ENCODE data around the gene TLE6. TPM values are rescaled to one million over a fixed set of nuclear protein-coding genes. Genes with fewer than 3 reads are reported as not detected.
A peak's percentile ranks its signal among the peaks of the same experiment; 100 is the strongest.

The TLE6 gene
- total and polyA plus RNA-seq, 2 of the 13 experiments (the other 11 are each of a cell fraction or from before 2014, with no cell fraction given): 0.24 to 5.5 TPM

DNA sequence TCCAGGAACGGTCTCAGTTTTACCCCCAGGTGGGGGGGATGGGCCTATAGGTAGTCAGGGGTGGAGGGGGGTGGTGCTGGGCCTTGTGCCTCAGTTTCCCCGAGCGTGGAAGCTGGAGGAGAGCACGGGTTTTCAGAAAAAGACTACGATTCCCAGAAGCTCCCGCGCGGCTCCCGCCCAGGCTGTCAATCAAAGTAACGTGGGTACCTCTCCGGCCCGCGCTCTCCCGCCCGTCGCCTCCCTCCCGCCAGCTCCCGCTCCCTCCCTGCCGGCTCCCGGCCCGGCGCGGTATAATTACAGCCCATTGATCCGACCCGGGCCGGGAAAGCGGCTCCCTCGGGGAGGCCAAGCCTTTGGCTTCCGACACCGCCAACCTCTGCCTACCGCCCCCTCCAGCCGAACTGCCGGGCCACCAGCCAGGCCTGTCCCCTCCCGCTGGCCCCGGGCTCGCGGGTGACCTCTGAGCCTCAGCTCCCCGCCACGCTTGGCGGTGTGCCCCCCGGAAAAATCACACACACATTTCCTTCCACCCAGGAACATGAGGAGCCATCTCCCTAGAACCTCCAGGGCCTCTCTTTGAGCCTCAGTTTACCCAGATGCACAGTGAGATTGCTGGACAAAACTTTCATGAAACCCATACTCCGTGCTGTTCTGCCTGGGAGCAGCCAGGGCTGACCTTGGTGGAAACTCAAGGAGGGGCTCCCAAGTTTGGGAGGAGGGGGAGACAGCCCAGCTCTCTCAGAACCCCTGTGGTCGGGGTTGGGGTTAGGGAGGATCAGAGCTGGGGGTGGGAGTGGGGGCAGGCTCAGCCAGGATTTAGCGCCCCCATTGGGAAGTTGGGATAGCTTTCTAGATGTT is 59.0 kb downstream of the TLE6 start (continued):
- TF ChIP-seq, protein P1, sequence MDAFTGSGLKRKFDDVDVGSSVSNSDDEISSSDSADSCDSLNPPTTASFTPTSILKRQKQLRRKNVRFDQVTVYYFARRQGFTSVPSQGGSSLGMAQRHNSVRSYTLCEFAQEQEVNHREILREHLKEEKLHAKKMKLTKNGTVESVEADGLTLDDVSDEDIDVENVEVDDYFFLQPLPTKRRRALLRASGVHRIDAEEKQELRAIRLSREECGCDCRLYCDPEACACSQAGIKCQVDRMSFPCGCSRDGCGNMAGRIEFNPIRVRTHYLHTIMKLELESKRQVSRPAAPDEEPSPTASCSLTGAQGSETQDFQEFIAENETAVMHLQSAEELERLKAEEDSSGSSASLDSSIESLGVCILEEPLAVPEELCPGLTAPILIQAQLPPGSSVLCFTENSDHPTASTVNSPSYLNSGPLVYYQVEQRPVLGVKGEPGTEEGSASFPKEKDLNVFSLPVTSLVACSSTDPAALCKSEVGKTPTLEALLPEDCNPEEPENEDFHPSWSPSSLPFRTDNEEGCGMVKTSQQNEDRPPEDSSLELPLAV (CRISPR knock-in tag; conservative IDR thresholded peaks at IDR 0.05; ENCODE audit: low read depth): no peak
- no peak for TF ChIP-seq ZNF251 (CRISPR knock-in tag; IDR thresholded peaks at IDR 0.05)
- TF ChIP-seq HMG20A (CRISPR knock-in tag; IDR thresholded peaks at IDR 0.05; ENCODE audit: borderline replicate concordance): no peak
- no peak for TF ChIP-seq ZNF367 (CRISPR knock-in tag; IDR thresholded peaks at IDR 0.05; ENCODE audit: borderline replicate concordance)
- TF ChIP-seq, protein P2, sequence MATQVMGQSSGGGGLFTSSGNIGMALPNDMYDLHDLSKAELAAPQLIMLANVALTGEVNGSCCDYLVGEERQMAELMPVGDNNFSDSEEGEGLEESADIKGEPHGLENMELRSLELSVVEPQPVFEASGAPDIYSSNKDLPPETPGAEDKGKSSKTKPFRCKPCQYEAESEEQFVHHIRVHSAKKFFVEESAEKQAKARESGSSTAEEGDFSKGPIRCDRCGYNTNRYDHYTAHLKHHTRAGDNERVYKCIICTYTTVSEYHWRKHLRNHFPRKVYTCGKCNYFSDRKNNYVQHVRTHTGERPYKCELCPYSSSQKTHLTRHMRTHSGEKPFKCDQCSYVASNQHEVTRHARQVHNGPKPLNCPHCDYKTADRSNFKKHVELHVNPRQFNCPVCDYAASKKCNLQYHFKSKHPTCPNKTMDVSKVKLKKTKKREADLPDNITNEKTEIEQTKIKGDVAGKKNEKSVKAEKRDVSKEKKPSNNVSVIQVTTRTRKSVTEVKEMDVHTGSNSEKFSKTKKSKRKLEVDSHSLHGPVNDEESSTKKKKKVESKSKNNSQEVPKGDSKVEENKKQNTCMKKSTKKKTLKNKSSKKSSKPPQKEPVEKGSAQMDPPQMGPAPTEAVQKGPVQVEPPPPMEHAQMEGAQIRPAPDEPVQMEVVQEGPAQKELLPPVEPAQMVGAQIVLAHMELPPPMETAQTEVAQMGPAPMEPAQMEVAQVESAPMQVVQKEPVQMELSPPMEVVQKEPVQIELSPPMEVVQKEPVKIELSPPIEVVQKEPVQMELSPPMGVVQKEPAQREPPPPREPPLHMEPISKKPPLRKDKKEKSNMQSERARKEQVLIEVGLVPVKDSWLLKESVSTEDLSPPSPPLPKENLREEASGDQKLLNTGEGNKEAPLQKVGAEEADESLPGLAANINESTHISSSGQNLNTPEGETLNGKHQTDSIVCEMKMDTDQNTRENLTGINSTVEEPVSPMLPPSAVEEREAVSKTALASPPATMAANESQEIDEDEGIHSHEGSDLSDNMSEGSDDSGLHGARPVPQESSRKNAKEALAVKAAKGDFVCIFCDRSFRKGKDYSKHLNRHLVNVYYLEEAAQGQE (IDR thresholded peaks at IDR 0.05; ENCODE audit: borderline replicate concordance in 1 of 2, low read depth in 1 of 2, low read length in 2 of 2): 0 out of 4 replicates have a peak, but pooled peaks of 1 of the 2 experiments have one; percentile 13
- TF ChIP-seq FLYWCH1 (CRISPR knock-in tag; IDR thresholded peaks at IDR 0.05): no peak
- TF ChIP-seq, protein P3, sequence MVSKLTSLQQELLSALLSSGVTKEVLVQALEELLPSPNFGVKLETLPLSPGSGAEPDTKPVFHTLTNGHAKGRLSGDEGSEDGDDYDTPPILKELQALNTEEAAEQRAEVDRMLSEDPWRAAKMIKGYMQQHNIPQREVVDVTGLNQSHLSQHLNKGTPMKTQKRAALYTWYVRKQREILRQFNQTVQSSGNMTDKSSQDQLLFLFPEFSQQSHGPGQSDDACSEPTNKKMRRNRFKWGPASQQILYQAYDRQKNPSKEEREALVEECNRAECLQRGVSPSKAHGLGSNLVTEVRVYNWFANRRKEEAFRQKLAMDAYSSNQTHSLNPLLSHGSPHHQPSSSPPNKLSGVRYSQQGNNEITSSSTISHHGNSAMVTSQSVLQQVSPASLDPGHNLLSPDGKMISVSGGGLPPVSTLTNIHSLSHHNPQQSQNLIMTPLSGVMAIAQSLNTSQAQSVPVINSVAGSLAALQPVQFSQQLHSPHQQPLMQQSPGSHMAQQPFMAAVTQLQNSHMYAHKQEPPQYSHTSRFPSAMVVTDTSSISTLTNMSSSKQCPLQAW (CRISPR knock-in tag; IDR thresholded peaks at IDR 0.05): 0 out of 2 replicates have a peak, but pooled peaks have one; percentile 26
- peak; percentile 89; the same call in 1 of the 2 replicates for TF ChIP-seq ZNF589 (CRISPR knock-in tag; conservative IDR thresholded peaks at IDR 0.05)
- no peak for TF ChIP-seq TEAD2 (CRISPR knock-in tag; IDR thresholded peaks at IDR 0.05)
- no peak for TF ChIP-seq ZC3H4 (CRISPR knock-in tag; IDR thresholded peaks at IDR 0.05; ENCODE audit: borderline replicate concordance)
- no peak for TF ChIP-seq ZFP1 (CRISPR knock-in tag; IDR thresholded peaks at IDR 0.05)
- TF ChIP-seq ZBTB43 (CRISPR knock-in tag; conservative IDR thresholded peaks at IDR 0.05): no peak
- TF ChIP-seq MATR3 (CRISPR knock-in tag; IDR thresholded peaks at IDR 0.05): no peak
- no peak for TF ChIP-seq KLF9 (CRISPR knock-in tag; IDR thresholded peaks at IDR 0.05; ENCODE audit: low read depth)
- TF ChIP-seq ZNF546 (CRISPR knock-in tag; conservative IDR thresholded peaks at IDR 0.05): no peak
- peak; percentile 25; the same call in 1 of the 2 replicates for TF ChIP-seq FOXO1 (CRISPR knock-in tag; IDR thresholded peaks at IDR 0.05)
- TF ChIP-seq RXRB (CRISPR knock-in tag; IDR thresholded peaks at IDR 0.05; ENCODE audit: borderline replicate concordance): peak; percentile 54
- TF ChIP-seq JUND (CRISPR knock-in tag; IDR thresholded peaks at IDR 0.05): 0 out of 2 replicates have a peak, but pooled peaks have one; percentile 14
- peak; percentile 49; the same call in 1 of the 2 replicates for TF ChIP-seq GATAD1 (CRISPR knock-in tag; IDR thresholded peaks at IDR 0.05)
- TF ChIP-seq CENPX (CRISPR knock-in tag; IDR thresholded peaks at IDR 0.05): no peak

Data from HepG2 (cell line).